HG03432 (cell line): ENCODE results near the gene COG7.
"Not testable (repeated sequence)": the region's sequence is repeated elsewhere in the genome, so short reads cannot be mapped to it uniquely, and the experiment has no call there.

Source experiments
- ATAC-seq: cut with Tn5 transposase; IDR thresholded peaks from one replicate; pipeline ENCODE4 v1.9.1; 2021; ENCODE audit warnings: mild to moderate bottlenecking, moderate library complexity; ENCODE audit not compliant: unreplicated experiment

COG7 gene

DNA sequence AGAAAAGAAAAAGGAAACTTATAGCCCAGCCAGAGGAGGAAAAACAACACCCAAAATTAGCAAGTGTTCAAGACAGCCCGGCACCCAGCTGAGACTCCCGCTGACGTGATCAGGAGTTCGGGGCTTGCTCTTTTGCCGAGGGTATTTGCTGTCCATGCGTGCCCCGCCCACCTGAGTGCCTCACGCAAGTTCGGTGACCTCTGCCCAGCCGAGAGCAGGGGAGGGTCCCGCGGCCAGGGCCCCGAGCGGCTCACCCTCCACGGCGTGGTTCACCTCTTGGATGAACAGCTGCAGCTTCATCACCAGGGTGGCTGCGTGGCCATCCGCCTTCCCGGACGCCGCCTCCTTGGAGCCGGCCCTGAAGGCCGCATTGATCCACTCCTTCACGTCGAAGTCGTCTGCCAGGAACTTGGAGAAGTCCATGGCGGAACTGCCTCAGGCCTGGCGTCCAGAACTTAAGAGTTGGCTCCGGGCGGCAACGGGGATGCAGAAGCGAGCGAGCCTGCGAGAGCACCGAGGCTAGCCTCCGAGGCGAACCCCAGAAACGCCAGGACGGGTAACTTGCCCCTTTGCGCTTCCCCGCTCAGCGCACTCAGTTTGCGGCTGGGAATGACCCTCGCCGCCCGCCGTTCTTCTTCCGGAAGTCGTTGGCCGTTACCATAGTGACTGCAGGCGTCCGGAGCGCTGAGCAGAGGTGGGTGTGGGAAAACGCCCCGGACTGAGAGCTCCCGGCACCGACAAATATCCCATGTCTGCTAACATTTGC, at the start of gene COG7:
Gene COG7 (minus strand): TSS at position 618 of the 766 bp plus-strand sequence. CDS start 195 bp downstream, at position 423.
- ATAC-seq = peak; percentile 92

DNA sequence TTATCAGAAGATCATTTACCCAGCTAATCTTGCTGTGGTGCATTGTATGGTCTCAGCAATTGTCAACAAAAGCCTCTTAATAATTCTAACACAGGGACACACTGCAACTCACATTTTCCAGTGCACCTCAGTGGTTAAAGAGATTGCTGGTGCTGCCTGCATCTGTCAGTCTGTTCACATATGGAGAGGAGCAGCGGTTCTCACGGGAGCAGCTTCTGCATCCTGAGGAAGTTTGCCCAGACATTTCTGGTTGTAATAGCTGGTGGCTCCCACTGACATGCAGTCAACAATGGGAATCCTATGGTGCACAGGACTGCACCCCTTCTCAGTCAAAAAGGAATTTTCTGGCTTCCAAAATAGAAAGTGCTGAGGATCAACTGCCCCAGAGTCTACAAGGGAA, 49.5 kb upstream of the COG7 start:
- ATAC-seq = no peak

DNA sequence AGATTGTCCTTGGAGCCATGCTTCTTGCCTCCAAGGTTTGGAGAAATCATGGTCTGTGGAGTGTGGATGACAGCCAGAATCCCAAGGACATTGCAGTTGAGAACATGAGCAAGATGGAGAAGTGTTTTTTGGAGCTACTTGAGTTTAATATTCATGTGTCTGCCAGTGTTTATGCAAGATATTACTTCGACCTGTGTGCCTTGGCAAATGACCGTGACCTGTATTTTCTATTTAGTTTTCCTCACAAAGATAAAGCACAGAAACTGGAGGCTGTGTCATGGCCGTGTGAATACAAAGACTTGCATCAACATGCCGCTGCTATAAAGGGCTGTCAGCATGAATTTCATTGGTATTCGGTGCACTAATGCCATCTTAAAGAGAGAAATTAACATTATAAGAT, 48.3 kb upstream of the COG7 start:
- no peak for ATAC-seq

DNA sequence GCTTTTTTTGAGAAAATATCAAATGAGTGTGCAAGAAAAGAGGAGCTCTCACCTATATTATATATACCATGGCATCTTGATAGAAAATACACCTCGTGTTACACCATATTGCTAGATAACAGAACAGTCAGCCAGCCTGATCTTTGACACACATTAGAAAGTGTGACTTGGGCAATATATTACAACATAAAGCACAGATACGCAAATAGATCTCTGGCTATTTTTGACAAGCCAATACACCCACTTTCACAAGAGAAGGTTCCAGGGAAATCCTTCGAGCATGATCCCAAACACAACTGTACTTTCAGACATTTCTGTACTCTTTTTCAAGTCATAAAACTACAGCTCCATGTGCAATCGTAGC, 47.9 kb upstream of the COG7 start:
- no peak for ATAC-seq

DNA sequence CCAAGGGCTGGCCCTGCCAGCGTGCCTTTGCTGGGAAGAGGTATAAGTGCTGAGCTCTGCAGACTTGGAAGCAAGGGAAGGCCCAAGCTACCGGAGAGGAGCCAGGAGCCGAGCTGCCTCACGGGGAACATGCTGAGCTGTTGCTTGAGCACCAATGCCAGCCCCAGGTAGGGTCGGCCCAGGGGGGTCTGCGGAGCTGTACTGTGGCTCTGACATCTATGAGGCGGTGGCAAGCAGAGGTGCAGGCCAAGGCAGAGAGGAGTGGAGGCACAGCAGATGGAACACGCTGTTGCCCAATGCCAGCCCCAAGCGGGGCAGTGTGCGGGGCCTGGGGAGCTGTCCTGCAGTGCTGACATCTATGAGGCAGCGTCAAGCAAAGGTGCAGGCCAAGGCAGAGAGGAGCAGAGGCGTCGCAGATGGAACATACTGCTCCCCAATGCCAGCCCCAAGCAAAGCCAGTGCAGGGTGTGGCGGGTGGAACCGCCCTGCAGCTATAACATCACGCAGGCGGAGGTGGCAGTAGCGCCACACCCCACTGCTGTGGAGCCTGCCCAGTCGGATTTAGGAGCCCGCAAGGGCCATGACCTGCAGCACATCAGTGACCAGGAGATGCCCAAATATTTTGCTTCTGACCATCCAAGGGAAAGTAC, 47.3 kb upstream of the COG7 start:
- ATAC-seq = no peak

DNA sequence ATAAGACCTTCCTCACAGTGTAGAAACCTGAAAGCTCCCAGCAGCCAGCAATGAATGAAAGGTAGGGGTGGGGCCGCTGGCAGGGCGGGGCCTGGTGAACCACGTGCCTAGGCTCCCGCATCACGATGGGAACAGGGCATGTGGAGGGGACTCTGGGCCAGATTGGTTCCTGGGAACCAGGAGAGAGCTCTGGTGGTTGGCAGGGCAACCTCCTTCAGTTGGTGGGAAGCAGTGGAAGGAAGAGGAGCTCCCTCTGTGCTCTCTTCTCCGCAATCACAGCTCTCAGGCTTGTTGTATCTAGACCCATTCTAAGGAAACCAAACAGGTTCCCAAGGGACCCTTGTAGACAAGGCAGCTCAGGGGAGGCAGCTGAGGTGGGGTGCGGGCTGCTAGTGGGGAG, 46.8 kb upstream of the COG7 start:
- no peak for ATAC-seq

DNA sequence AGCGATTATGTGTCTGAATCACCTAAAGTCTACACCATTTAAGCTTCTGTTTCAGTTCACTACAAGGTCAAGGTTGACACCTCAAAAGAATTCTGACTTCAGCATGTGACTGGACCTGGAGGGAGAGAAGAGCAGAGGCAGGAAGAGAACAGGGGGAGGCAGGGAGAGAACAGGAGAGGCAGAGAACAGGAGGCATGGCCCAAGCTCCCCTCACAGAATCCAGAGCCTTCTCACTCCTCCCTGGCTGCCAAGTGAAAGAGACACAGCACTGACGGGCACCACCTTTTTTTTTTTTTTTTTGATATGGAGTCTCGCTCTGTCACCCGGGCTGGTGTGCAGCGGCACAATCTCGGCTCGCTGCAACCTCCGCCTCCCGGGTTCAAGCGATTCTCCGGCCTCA, 45.9 kb upstream of the COG7 start:
- no peak for ATAC-seq

DNA sequence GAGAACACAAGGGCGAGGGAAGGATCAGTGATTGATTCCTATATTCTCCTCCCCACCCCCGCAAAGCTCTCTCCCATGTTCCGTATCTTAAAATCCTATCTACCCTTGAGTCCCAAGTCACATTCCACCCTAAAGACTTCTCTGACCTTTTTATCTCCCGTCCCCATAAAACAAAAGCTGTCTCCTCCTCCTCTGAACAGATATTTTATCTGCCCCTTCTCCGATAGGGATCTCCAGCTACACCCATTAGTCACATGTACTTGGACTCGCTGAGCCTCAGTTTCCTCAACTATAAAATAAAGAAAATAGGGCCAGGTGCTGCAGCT, 44.5 kb upstream of the COG7 start:
- no peak for ATAC-seq

DNA sequence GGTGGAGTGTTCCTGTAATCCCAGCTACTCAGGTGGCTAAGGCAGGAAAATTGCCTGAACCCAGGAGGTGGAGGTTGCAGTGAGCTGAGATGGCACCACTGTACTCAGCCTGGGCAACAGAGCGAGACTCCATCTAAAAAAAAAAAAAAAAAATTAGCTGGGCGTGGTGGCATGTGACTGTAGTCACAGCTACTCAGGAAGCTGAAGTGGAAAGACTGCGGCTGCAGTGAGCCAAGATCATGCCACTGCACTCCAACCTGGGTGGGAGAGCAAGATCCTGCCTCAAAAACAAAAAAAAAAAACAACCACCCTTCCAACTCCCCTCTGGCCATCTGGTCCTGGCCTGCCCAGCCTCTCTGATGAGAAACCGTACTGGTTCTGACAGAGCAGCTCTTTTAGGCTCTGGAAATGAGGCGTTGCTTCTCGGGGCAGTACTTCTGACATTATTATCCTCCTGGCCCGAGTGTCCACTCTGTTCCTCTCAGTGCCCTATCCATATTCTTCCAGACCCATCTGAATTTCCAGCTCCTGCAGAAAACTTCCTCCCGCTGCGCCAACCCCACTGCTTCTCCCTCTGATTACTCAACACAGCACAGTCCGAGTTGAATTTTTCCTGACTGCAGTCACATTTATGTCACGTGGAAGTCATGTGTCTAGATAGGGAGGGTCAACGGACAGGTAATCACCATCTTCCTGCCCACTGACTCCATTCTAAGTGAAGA, 44.0 kb upstream of the COG7 start:
- no peak for ATAC-seq

DNA sequence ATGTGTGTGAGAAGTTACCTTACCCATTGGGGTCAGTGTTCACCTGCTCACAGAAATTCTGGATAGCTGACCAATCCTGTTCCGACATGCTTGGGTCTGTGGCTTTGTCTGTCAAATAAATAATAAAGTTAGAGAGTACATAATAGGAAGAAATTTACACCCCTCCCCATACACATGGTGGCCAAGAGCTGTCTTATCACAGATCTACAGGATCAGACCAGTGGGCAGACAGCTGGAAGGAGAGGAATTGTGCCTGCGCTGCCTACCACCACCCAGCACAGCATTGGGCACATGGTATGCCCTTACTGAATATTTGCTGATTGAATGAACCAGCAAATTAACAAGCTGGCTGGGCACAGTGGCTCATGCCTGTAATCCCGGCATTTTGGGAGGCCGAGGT, 42.7 kb upstream of the COG7 start:
- no peak for ATAC-seq

DNA sequence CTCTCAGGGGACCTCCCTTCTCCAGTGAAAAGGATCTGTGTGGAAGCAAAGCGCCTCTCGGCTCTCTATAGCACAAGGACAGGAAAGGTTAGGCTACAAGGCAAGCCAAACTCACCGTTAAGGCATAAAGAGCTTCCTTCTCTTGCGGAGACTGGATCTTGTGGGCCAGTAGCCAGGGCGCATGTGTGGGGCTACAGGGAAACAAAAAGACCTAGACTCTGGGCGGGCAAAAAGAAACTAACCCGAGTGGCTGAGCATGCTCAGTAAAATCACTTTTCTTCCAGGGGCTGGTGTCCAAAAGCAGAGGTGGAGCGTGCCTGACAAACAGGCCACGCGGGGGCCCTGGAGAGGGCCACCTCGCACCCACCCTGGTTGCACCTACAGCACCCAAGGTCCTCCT, 41.2 kb upstream of the COG7 start:
- no peak for ATAC-seq

DNA sequence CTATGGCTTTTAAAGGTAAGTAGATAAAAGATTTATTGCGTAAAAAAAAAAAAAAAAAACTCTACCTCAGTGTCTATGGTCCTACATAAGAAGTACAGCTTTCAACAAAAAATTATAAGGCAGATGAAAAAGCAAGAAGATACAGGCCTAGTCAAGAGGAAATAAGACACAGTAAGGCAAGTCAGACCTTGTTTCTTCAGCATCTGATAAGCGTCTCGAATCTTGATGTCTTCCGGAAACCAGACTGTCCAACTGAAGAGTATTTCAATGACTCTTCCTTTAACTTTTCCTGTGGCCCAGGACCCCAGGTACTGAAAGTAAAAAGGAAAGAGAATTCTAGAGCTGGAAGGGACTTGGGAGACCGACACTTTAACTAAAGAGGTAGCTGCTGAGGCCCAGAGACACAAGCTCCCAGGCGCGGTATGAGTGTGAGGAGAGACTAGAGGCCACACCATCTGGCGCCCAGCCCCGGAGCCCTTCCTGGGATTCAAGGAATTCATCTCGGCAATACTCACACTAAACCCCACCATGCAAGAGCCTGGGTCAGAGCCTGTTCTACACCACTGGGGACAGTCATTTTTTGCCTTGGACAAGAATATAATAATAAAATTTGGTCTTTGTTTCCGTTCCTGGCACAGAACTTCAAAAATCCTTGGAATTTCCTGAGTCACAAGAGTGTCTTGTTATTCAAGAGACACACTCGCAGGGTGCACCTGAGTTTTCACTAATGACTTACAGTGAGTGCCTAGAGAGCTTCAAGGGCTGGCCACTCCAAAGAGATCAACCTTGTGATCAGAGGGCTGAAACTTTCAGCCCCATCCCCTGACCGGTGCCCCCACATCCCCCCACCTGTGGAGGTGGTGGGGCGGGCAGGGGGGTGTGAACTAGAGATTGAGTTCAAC, 38.8 kb upstream of the COG7 start:
- no peak for ATAC-seq

DNA sequence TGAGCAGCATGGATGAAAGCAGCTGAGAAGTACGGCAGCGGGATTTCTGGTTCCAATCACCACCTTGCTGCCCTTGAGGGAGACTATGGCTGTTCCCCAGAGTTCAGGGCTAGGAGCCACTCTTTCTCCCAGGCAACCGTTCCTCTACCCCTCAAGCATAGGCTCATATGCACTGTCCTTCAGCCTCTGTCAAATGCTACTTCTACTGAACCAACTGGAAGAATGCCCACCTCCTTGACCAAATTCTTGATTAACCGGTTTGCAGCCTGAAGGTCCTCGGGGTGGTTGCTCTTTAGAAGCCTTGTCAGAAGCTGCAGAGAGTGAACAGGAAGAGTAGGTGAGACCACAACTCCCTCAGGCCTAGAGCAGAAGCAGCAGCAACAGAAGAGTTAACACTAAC, 33.5 kb upstream of the COG7 start:
- no peak for ATAC-seq

DNA sequence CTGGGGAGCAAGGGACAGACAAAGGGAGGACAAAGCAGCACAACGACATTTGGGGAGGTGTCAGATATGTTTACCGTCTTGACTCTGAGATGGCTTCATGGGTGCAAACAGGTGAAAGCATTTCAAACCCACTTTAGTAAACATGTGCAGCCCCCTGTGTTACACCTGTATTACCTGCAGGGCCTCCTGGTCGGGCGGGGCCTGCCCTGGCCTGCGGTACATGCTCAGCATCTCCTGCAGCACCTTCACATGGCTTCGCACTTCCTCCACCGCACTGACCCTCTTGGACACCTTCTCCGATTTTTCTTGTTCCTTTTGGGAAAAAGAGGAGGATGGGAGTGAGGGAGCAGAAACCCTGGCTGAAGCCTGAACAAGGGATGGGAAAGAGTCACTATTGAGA, 32.9 kb upstream of the COG7 start:
- ATAC-seq = no peak

DNA sequence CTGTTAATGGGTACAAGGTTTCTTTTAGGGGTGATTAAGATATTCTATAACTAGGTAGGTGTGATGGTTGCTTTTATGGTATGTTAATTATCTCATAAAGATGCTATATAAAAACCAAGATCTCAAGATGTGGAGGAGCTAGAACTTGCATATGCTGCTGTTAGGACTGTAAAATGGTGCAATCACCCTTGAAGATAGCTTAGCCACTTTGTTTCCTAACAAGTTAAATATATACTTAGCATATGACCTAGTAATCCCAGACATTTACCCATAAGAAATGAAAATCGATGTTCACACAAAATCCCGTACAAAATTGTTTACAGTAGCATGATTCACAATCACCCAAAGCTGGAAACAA, 32.2 kb upstream of the COG7 start:
- ATAC-seq = no peak

DNA sequence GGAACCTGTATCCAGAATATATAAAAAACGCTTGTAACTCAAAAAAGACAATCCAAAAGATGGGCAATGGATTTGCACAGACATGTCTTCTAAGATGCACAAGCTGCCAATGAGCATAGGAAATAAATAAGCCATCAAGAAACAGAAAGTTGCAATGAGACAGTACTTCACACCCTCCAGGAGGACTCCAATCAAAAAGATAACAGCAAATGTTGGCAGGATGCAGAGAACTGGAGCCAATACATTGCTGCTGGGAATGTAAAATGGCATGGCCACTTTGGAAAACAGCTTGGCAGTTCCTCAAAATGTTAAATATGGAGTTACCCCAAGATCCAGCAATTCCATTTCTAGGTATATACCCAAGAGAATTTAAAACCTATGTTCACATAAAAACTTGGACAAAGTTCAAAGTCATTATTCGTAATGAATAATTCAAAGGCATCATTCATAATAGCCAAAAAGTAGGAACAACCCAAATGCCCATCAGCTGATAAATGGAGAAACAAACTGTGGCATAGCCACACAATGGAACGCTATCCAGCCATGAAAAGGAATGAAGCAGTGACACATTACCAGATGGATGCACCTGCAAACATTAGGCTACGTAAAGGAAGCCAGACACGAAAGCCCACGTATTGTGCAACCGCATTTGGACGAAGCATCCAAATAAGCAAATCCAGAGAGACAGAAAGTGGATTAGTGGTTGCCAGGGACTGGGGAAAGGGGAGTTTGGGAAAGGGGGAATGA, 31.7 kb upstream of the COG7 start:
- ATAC-seq = no peak

DNA sequence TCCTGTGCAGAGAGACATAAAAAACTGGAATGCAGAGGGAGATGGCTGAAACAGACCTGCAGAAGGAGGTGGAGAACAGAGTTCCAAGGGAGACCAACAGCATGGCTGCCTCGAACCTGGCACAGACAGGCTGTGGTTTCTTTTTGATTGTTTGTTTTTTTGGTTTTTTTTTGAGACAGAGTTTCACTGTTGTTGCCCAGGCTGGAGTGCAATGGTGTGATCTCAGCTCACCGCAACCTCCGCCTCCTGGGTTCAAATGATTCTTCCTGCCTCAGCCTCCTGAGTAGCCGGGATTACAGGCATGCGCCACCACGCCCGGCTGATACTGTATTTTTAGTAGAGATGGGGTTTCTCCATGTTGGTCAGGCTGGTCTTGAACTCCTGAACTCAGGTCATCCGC, 30.5 kb upstream of the COG7 start:
- not testable (repeated sequence) for ATAC-seq

DNA sequence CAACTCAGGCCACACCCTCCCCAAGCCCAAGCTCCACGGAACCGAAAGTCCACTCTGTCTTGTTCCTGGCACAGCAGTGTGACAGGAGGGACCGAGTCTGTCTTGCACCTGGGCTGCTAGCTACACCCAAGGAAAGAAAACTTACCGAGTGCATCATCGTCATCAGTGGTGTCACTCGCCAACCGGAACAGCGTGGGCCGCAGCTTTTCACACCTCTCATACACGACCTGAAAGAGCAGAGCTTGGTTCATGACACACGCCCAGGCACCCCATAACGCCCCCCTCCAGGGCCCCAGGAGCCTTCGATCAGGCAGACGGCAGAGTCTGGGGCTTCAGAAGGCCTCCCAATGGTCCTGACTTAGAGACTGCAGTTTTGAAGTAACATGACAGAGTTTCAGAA, 29.8 kb upstream of the COG7 start:
- ATAC-seq = no peak

DNA sequence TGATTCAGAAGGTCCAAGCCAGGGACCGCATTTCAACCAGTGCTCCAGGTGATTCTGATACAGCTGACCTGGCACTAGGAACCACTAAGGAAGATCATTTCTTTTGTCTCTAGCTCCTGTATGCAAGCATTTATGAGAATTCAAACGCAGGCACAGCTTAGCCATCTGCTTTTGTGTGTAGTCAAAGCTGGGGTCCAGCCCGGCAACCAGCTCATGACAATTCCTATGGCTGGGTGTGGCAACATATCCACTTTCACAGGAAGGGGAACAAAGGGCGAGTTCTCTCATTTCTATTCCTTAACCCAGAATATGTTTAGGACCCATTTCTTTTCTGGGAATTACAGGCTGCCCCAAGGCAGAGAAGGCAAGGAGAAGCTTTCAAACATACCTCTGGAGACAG, 27.3 kb upstream of the COG7 start:
- no peak for ATAC-seq

DNA sequence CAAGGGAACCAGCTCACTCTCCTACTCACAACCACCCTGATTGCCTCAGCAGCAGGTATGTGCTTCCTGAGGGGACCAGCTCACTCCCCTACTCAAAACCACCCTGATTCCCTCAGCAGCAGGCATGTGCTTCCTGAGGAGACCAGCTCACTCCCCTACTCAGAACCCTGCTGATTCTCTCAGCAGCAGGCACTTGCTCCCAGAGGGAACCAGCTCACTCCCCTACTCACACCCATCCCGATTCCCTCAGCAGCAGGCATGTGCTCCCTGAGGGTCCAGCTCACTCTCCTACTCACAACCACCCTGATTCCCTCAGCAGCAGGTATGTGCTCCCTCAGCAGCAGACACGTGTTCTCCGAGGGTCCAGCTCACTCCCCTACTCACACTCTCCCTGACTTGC, 26.1 kb upstream of the COG7 start:
- no peak for ATAC-seq

DNA sequence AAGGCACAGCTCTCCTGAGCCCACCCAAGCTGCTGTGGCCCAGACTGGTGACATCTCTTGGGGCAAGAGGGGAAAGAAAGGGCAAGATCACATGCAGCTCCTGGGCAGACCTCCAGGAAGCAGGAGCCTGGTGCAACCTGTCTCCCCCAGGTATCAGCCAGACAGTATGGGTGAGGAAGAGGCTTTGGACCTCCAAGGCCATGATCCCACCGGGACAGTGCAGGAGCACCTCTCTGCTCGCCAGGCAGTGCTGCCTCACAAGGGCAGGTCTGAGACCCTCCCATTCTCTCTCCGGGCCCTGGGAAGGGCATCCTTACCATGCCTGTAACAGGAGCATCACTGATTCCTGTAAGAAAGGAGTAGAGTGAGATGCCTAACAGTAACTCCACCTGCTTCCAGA, 25.6 kb upstream of the COG7 start:
- no peak for ATAC-seq
